Hepatocyte (in vitro differentiated cells): ENCODE results near the gene ZNF717. TPM values are rescaled to one million over a fixed set of nuclear protein-coding genes. Genes with fewer than 3 reads are reported as not detected.

ENCODE experiments used
- DNase-seq: peaks from one replicate; pipeline ENCODE4 v3.0.0-alpha.2; 2016; ENCODE audit warnings: low spot score
- H2AFZ ChIP-seq: fragments of 200-600 bp; sonication (generic); 2 replicates; pipeline ENCODE4 v1.6.0; 2016; ENCODE audit warnings: antibody characterized with exemption, mild to moderate bottlenecking
- H3K27ac ChIP-seq: fragments of 200-600 bp; sonication (generic); 2 replicates; pipeline ENCODE4 v1.5.1; 2016; ENCODE audit warnings: mild to moderate bottlenecking
- H3K27me3 ChIP-seq: fragments of 200-600 bp; sonication (generic); 2 replicates; pipeline ENCODE4 v1.6.1; 2016
- H3K36me3 ChIP-seq: fragments of 200-600 bp; sonication (generic); replicated peaks from 2 replicates; pipeline ENCODE4 v1.5.1; 2016; ENCODE audit warnings: low read depth; ENCODE audit not compliant: insufficient read depth
- H3K4me1 ChIP-seq: fragments of 200-600 bp; sonication (generic); 2 replicates; pipeline ENCODE4 v1.5.1; 2016; ENCODE audit warnings: mild to moderate bottlenecking, moderate library complexity; ENCODE audit not compliant: insufficient read depth
- H3K4me2 ChIP-seq: fragments of 200-600 bp; sonication (generic); 2 replicates; pipeline ENCODE4 v1.6.0; 2016
- H3K4me3 ChIP-seq: fragments of 200-600 bp; sonication (generic); 2 replicates; pipeline ENCODE4 v1.5.1; 2016; ENCODE audit warnings: mild to moderate bottlenecking
- H3K79me2 ChIP-seq: fragments of 200-600 bp; sonication (generic); 2 replicates; pipeline ENCODE4 v1.6.0; 2017; ENCODE audit warnings: mild to moderate bottlenecking
- H3K9me2 ChIP-seq: fragments of 200-600 bp; sonication (generic); replicated peaks from 2 replicates; pipeline ENCODE4 v1.6.0; 2017; ENCODE audit warnings: mild to moderate bottlenecking; ENCODE audit not compliant: insufficient read depth
- H3K9me3 ChIP-seq: fragments of 200-600 bp; sonication (generic); 2 replicates; pipeline ENCODE4 v1.5.1; 2016; ENCODE audit warnings: low read depth, mild to moderate bottlenecking
- H4K20me1 ChIP-seq: fragments of 200-600 bp; sonication (generic); 2 replicates; pipeline ENCODE4 v1.6.0; 2016; ENCODE audit warnings: mild to moderate bottlenecking; ENCODE audit not compliant: insufficient read depth, poor library complexity, severe bottlenecking
- CTCF ChIP-seq: fragments of 200-600 bp; sonication (generic); IDR thresholded peaks from 2 replicates; pipeline ENCODE4 v1.5.1; 2016; ENCODE audit warnings: antibody characterized with exemption, mild to moderate bottlenecking; ENCODE audit not compliant: poor library complexity
- EZH2 ChIP-seq: fragments of 200-600 bp; sonication (generic); IDR thresholded peaks from 2 replicates; pipeline ENCODE4 v1.6.1; 2016; ENCODE audit warnings: antibody characterized with exemption, mild to moderate bottlenecking, borderline replicate concordance
- EZH2phosphoT487 ChIP-seq: fragments of 200-600 bp; sonication (generic); IDR thresholded peaks from one replicate; pipeline ENCODE4 v1.6.1; 2018; ENCODE audit warnings: antibody characterized with exemption, mild to moderate bottlenecking, low read depth, moderate library complexity; ENCODE audit not compliant: unreplicated experiment, severe bottlenecking
- WGBS: methylation state at CpG from one replicate; pipeline ENCODE4 v1.1.6; 2016; ENCODE audit warnings: low lambda C conversion rate; ENCODE audit errors: missing lambda C conversion rate; 5-methylcytosine and 5-hydroxymethylcytosine counted together
- polyA plus RNA-seq: library from polyadenylated mRNA; unstranded; fragments of >200 nt; fragmentation: Nextera tagmentation; extraction: Ambion mirVana; gene quantifications from 2 replicates; pipeline ENCODE4 v1.2.1, GENCODE V29; 2016
- total RNA-seq: library from RNA; depleted of rRNA; stranded (reverse); fragments of >200 nt; gene quantifications from 2 replicates; pipeline ENCODE4 v1.2.3, GENCODE V29; 2014

ZNF717 gene
- total and polyA plus RNA-seq, 2 experiments from 2014 or later, result 0.90 to 1.2 TPM

GRCh38 chr3:75768303-75769017, 16.9 kb downstream of the ZNF717 start:
- Histone ChIP-seq H3K4me3 (no peak overlapping the region), H3K36me3 (no peaks in the 10 kb centered on the region), H2AFZ (no peak overlapping the region), H3K4me1 (no peaks in the 10 kb centered on the region), H3K4me2 (no peak overlapping the region), H3K27ac (no peak overlapping the region), H3K9me2 (no peaks in the 10 kb centered on the region), H4K20me1 (no peaks in the 10 kb centered on the region), H3K27me3 (no peaks in the 10 kb centered on the region), H3K79me2 (no peaks in the 10 kb centered on the region), H3K9me3 (no peaks in the 10 kb centered on the region)
- TF ChIP-seq CTCF, result no peak
- TF ChIP-seq EZH2, result no peak
- TF ChIP-seq EZH2phosphoT487, result no peak
- 84% methylated on average over 5 of the region's 7 CpGs for whole genome bisulfite sequencing
- DNase-seq, result no peak

DNA sequence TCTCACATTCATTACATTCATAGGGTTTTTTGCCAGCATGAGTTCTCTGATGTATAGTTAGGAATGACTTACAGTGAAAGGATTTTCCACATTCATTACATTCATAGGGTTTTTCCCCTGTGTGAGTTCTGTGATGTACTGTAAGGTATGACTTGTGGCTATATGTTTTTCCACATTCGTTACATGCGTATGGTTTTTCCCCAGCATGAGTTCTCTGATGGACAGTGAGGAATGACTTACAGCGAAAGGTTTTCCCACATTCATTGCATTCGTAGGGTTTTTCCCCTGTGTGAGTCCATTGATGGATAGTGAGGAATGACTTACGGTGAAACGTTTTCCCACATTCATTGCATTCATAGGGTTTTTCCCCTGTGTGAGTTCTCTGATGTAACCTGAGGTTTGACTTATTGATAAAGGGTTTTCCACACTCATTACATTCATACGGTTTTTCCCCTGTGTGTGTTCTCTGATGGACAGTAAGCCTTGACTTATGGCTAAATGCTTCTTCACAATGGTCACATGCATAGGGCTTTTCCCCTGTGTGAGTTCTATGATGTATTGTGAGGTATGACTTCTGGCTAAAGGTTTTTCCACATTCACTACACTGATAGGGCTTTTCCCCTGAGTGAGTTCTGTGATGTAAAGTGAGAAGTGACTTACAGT, 47.4 kb downstream of the ZNF717 start:
- Histone ChIP-seq H3K4me3 (no peak overlapping the region), H3K27me3 (no peaks in the 10 kb centered on the region), H3K36me3 (no peaks in the 10 kb centered on the region), H2AFZ (no peak overlapping the region), H3K27ac (no peak overlapping the region), H3K4me1 (no peaks in the 10 kb centered on the region), H3K4me2 (no peak overlapping the region), H3K79me2 (no peaks in the 10 kb centered on the region), H4K20me1 (no peaks in the 10 kb centered on the region), H3K9me3 (peaks cover 6% of the 10 kb centered on the region), H3K9me2 (no peaks in the 10 kb centered on the region)
- TF ChIP-seq CTCF (no peak), EZH2 (no peak), EZH2phosphoT487 (no peak)
- DNase-seq, result no peak
- 66% methylated on average over 7 of the region's 7 CpGs for WGBS

DNA sequence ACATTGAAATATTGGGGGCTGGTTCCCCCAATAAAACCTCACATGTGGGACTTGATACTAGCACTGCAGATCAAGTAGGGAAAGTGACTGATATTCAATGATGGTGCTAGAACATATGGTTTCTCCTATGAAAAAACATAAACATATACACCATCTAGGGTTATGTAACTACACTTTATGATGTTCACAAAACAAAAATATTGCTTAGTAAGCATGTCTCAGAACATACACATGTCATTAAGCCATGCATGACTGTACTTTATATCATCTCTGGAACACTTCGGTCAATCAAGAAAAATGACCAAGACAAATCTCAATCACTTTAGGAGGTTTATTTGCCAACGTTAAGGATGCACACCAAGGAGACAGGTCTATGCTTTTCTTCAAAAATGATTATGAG, 57.4 kb downstream of the ZNF717 start:
- DNase-seq, result no peak
- Histone ChIP-seq H3K9me3 (no peaks in the 10 kb centered on the region), H3K27ac (no peak overlapping the region), H3K27me3 (no peaks in the 10 kb centered on the region), H3K79me2 (no peaks in the 10 kb centered on the region), H4K20me1 (no peaks in the 10 kb centered on the region), H3K4me2 (no peak overlapping the region), H3K9me2 (no peaks in the 10 kb centered on the region), H3K4me1 (no peaks in the 10 kb centered on the region), H3K4me3 (no peak overlapping the region), H3K36me3 (no peaks in the 10 kb centered on the region), H2AFZ (no peak overlapping the region)
- no peak for TF ChIP-seq EZH2phosphoT487
- no peak for TF ChIP-seq EZH2
- no peak for TF ChIP-seq CTCF
- 92% methylated on average over 2 of the region's 2 CpGs for WGBS
